GM15510 (cell line): Measurements from ENCODE around the gene PEF1.

Experiments used
- POLR2A ChIP-seq: IDR thresholded peaks from 3 replicates; pipeline ENCODE4 v1.6.1; 2011; ENCODE audit warnings: borderline replicate concordance; ENCODE audit not compliant: insufficient read length; ENCODE audit errors: extremely low read depth

The PEF1 gene

DNA sequence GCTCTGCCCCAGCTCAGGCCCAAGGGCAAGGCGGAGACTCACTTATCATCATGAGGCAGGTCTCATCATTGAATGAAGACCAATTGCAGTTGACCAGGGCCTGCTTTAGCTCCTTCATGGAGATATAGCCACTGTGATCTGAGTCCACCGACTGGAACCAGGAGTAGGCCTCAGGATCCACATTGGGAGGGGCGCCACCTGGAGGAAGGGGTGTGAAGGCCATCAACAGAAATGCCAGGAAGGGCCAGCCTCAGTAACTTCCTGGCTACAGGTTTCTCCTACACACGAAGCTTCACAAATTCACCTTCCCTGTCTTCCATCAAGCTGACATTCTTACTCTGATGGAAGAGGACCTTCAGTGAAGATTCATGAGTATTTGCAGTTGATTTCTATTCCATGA lies 11.6 kb downstream of the PEF1 start:
- no peak for TF ChIP-seq POLR2A

DNA sequence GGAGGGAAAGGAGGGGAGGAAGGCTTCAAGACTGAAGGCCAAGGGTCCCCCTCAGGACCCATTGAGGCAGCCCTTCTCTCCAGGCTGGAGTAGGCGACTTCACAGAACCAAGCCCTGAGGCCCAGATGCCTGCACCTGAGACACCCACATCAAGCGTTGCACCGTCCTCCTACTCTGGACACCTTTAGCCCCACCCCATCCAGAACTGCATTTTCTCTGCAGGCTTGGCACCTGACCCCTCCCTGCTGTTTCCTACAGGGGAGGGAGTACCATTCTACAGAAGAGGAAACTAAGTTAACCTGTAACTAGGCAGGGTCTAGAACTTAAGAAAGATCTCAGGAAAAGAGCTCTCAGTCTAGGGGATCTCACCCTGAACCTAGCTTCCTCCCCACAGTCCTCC lies 12.0 kb downstream of the PEF1 start:
- TF ChIP-seq POLR2A, result no peak

DNA sequence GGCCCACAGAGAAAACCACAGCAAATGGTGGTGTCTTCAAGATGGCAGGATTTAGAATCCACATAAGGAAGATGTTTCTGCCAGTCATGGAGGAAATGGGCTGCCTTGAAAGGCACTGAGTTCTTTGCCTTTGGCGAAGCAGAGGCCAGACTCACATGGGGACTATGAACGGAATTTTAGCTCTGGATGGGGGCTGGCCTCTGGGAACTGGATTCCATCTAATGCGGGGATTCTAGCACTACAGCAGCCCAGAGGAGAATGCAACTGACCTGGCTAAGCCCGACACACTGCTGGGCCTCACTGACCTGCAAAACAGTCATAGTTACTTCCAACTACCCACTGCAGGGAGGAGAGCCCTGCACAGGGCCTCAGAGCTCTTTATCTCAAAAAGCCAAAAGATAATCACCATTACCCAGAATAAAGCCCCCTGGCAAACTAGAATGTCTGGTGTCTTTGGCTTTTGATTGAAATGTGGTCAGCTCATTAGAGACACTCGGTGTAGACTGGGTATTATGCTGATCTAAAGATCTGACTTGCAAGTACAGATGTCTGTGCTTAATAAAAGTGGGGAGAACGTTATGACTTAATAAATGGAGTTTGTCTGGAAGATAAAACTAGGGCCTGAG lies 15.6 kb downstream of the PEF1 start:
- TF ChIP-seq POLR2A, result no peak

DNA sequence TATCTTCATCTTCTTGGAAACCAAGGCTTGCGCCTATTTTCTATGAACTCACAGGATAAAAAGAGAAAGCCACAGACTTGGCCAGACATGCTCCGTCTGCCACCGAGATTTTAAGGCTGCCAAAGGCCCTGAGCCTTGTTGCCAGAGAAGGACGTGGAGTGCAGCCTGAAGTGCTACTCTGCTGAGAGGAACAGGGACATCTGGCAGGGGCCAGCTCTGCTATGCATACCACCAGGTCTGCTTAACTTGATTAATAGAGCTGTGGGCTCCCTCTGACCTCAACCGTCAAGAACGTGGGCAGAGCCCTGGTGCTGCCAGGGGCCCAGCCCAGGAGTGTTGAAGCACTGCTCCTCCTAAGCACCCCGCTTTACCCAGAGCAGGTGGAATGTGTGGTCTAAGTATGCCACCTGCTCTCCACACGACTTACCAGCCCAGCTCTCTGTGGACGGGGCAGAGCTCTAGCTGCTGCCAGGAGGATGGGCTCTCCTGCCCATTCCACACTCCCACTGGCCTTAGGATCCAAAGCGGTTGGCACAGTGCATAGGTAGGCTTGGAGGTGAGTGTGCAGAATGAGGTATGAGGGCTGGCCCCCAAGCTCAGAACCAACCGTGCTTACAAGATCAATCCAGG lies 16.6 kb downstream of the PEF1 start:
- no peak for TF ChIP-seq POLR2A

DNA sequence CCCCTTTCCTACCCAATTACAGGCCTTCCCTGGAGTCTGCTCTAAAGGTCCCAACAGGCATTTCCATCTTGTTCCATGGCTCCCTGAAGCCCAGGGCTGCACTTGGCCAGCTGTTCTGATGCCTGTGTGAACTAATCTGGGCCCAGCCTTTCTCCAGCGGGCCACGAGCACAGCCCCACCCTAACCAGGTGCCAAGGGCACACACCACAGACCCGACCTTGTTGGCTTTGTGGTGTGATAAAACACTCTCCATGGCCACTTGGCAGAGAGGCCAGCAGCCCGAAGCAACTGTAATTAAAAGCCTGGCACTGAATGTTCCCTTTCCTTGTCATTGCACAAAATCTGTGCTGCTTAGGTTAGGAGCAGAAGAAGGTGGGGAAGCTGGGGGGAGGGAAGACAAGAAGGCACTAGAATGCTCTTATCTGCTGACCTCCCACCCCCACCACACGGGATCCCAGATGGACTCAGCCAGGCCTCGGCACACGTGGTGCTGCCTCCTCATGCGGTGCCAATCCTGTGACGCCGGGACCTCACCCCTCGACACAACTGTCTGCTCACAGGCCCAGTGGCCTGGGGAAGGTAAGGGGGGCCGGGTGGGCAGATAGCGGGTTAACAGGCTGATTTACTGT lies 17.3 kb downstream of the PEF1 start:
- no peak for TF ChIP-seq POLR2A

DNA sequence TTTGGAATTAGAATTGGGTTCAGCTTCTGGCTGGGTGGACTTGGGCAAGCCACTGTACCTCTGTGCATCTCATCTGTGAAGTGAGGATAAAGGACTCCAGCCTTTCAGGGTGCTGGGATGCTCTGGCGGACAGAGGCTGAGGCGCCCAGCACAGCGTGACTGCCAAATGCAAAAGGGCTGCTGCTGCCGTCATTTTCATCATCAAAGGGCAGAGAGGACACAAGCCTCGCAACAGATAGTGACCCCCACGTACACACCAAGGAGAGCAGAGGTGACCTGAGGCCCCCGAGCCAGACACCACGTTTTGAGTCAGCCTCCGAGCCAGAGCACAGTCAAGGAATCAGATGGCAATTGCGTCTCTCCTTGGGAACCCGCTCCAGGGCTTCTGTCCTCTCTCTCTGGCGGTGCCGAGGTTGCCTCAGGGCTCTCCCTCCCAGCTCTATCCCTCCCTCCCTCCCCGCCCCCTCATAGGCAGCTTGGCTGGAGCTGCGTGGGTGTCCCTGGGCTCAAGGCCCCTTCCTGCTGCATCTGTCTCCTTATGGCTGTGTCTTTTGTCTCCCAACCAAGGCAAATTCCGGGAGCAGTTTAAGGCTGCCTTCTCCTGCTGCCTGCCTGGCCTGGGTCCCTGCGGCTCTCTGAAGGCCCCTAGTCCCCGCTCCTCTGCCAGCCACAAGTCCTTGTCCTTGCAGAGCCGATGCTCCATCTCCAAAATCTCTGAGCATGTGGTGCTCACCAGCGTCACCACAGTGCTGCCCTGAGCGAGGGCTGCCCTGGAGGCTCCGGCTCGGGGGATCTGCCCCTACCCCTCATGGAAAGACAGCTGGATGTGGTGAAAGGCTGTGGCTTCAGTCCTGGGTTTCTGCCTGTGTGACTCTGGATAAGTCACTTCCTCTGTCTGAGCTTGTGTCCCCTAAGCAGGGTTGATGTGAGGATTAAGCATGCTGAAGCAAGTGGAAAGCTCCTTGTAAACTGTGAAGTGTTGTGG lies 18.2 kb downstream of the PEF1 start:
- TF ChIP-seq POLR2A, result no peak

DNA sequence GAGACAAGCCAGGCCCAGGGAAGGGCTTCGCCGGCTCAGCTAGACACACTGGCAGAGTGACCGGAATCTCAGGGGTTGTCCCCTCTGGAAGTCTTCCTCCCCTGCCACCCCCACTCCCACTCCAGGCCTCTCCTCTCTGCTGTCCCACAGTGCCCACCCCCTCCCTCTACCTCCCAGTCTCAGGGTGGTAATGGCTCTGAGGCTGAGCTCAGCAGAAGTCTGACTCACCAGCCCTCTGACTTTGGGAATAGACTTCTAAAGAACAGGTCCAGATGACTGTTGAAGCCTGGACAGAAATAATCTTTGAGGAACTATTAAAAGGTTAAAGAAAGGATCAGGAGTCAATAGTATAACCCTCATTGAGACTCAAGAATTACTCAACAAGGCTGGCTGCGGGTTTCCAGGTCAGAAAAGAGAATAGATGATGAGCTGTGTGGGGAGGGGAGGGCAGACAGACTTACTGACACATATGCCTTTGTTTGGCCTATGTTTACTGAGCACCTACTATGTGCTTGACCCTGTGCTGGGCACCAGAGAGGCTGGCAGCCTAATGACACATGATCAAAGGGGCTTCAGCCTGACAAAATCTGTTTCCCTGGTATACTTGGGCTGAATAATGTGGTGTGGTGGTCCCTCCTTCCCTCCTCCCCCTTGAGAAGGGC lies 19.0 kb downstream of the PEF1 start:
- TF ChIP-seq POLR2A, result no peak

DNA sequence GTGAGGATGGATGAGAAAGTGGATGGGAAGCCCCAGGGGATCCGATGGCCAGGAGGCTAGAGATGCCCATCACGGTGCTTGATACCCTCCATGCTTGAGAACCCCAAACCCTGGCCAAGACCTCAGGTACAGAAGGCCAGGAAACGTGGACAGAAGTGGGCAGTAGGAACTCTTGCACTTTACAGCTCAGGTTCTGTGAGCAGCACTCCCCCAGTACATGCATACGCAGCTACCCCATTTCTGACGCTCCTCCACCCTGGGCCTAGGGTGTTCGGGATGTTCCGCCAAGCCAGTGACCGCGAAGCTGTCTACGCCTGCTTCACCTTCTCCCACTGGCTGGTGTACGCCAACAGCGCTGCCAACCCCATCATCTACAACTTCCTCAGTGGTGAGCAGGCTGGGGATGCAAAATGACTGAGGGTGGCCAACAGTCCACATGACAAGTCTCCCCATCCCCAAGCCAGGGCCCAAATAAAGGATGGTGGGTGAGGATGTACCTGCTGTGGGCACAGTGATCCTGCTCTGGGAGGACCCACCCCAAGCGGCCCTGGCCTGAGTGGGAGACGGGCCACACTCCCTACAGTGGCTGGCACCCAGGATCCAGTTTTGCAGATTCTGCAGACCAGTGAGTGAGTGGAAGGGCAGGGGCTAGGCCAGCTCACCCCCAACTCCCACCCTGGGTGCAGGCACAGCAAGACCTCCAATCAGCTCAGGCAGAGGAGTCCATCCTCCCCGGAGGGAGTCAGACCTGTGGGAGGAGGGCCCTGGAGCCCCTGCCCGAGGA lies 19.8 kb downstream of the PEF1 start:
- TF ChIP-seq POLR2A, result no peak

DNA sequence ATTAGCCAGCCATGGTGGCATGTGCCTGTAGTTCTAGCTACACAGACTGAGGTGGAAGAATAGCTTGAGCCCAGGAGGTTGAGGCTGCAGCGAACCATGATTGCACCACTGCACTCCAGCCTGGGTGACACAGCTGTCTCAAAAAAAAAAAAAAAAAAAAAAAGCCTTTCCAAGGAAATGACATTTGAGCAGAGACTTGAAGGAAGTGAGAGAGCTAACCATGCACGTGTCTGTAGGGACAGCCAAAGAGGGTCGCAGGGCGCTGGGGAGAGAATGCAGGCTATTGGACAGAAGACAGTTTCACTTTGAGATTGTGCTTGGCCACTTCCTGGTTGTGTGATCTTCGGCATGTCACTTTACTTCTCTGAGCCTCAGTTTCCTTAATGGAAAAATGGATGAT lies 20.4 kb downstream of the PEF1 start:
- TF ChIP-seq POLR2A, result no peak

DNA sequence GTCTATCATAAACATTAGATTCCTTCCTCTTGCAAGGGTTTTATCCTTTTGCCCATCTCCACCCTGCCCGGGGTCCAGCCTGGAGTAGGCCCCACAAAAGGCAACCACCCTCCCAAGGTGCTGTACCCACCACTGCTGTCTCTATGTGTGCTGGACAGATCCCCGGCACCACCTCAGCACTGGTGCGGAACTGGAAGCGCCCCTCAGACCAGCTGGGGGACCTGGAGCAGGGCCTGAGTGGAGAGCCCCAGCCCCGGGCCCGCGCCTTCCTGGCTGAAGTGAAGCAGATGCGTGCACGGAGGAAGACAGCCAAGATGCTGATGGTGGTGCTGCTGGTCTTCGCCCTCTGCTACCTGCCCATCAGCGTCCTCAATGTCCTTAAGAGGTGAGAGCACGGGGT lies 21.3 kb downstream of the PEF1 start:
- no peak for TF ChIP-seq POLR2A

DNA sequence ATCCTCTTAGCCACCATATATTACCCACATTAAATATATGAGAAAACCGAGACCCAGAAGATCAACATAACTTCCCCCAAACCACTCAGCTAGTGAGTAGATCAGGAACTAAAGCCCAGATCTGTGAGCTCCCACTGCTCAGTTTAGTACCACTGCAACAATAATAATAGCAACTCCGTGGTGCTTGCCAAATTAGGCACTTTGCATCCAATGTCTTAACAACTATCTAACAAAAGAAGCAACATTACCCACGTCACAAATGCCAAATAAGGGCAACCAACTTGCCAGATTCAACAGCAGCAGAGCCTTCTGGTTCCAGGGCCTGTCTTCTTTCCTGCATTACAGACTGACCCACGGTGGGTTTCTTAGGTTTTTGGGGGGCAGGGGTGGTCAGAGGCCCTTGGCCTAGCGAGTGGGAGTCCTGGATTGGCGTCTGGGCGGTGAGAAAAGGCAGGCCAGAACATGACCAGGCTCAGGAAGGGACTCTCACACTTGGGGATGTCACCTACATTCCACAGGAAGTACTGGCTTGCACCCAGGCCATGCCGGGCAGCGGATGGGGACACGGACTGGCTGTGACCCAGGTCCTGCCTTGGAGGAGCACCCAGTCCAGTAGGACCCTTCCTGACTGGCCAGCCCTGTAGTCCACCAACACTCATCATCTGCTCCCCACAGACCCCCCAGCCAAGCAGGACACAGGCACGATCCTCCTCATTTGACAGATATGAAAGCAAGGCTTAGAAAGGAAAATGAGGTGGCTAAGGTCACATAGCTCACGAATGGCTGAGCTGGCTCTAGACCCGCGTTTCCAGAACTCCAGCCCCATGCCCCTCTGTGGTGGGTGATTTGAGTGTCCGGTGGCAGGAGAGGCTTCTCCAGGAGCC lies 22.6 kb downstream of the PEF1 start:
- no peak for TF ChIP-seq POLR2A

DNA sequence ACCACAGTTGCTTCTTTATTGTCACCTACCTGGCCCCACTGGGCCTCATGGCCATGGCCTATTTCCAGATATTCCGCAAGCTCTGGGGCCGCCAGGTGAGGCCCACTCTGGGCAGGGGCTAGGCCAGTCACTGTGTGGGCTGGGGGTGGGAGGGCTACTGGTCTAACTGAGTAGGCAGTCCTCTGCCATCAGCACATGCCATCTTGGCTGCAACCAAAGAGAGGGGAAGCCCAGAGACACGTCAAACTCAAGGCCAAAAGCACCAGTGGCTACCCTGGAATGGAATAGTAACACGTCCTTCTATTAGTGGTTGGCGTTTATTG lies 23.2 kb downstream of the PEF1 start:
- TF ChIP-seq POLR2A, result no peak
